Kidney glomerular epithelial cell (primary cell): ENCODE measurements around the gene HECTD4.
"Not testable (repeated sequence)": the region's sequence is repeated elsewhere in the genome, so short reads cannot be mapped to it uniquely, and the experiment has no call there.

Experiments
- DNase-seq: peaks from one replicate; lab custom pipeline; 2025; lab: John Stamatoyannopoulos, UW

HECTD4 gene

GRCh38 chr12:112121780-112122565 is 260.3 kb downstream of the HECTD4 start:
- peak; percentile 41 for DNase-seq

- DNase-seq, result no peak
Observed at GRCh38 chr12:112117685-112118084, 264.5 kb downstream of the HECTD4 start.

- DNase-seq, result no peak
Observed at GRCh38 chr12:112116232-112117060, 265.8 kb downstream of the HECTD4 start.

GRCh38 chr12:112115259-112116045 is 266.8 kb downstream of the HECTD4 start:
- no peak for DNase-seq

GRCh38 chr12:112112409-112113133 is 269.7 kb downstream of the HECTD4 start:
- no peak for DNase-seq

- no peak for DNase-seq
Observed at GRCh38 chr12:112111931-112112330, 270.3 kb downstream of the HECTD4 start.

GRCh38 chr12:112110787-112111662 is 271.2 kb downstream of the HECTD4 start:
- not testable (repeated sequence) for DNase-seq
